ENCODE results near the gene MALSU1. TPM values are rescaled to one million over a fixed set of nuclear protein-coding genes. Genes with fewer than 3 reads are reported as not detected.
A peak's percentile ranks its signal among the peaks of the same experiment; 100 is the strongest.

The MALSU1 gene
- total RNA-seq, result 10 to 100 TPM; 28.1 to 38.8 (median 37.2) TPM
- long read RNA-seq, donor 1, transcript MALSU1-202 (4 exons, 3,044 nt), result major isoform, 16 of 16 reads
- long read RNA-seq, donor 1, partial matches to known transcripts, result 0 of 16 reads
- long read RNA-seq, donor 1, other reads (novel, unspliced or antisense), result 0 of 16 reads
- long read RNA-seq, donor 2, transcript MALSU1-202 (4 exons, 3,044 nt), result major isoform, 19 of 19 reads
- long read RNA-seq, donor 2, partial matches to known transcripts, result 0 of 19 reads
- long read RNA-seq, donor 2, other reads (novel, unspliced or antisense), result 0 of 19 reads

DNA sequence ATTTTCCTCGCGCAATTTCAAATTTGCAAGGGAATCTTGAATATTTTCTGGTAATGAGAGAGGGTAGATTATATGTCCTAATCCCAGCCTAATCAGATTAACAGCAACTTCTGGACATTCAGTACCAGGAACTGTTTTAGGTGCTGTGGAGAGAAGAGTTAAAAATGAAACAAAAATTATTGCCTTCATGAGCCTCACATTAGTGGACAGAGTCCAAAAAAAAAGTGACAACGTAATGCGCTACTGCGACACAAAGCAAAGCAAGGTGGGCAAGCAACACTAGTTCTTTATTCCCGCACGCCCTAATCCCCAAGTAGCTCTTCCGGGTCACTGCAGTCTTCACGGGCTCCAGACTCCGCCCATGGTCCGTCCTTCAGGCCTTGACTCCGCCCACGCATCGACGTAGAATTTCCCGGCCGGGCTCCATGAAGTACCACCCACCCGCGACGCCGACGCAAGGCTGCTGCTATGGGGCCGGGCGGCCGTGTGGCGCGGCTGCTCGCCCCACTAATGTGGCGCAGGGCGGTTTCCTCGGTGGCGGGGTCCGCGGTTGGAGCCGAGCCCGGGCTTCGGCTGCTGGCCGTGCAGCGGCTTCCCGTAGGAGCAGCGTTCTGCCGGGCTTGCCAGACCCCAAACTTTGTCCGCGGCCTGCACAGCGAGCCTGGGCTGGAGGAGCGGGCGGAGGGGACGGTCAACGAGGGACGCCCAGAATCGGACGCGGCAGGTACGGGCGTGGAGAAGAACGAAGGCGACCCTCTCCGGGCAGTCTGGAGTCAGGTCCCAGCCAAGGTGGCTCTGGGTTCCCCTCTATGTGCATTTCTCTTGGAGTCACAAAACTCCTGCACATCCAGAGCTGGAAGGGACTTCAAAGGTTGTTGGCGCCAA is at the start of gene MALSU1:
Gene MALSU1, plus strand, starts transcription at position 455 of the 885 bp plus-strand sequence. Its CDS starts 14 bp downstream, at position 469.
- DNase-seq (peak; percentile 97 to 99 (median 97)), ATAC-seq (peak; percentile 100)
- H3K4me1 ChIP-seq (ENCODE audit: low read depth), result peaks cover 12% of the 10 kb centered on the region
- TF ChIP-seq, protein P1, sequence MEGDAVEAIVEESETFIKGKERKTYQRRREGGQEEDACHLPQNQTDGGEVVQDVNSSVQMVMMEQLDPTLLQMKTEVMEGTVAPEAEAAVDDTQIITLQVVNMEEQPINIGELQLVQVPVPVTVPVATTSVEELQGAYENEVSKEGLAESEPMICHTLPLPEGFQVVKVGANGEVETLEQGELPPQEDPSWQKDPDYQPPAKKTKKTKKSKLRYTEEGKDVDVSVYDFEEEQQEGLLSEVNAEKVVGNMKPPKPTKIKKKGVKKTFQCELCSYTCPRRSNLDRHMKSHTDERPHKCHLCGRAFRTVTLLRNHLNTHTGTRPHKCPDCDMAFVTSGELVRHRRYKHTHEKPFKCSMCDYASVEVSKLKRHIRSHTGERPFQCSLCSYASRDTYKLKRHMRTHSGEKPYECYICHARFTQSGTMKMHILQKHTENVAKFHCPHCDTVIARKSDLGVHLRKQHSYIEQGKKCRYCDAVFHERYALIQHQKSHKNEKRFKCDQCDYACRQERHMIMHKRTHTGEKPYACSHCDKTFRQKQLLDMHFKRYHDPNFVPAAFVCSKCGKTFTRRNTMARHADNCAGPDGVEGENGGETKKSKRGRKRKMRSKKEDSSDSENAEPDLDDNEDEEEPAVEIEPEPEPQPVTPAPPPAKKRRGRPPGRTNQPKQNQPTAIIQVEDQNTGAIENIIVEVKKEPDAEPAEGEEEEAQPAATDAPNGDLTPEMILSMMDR (IDR thresholded peaks at IDR 0.05), result no peak
- no peaks in the 10 kb centered on the region for H3K9me3 ChIP-seq
- H3K36me3 ChIP-seq (ENCODE audit: low read depth), result no peaks in the 10 kb centered on the region
- intact Hi-C loops (cut with DNase I, micrococcal nuclease), result no loop called here
- H3K4me3 ChIP-seq, result peak within 1 kb of the TSS; percentile 42

DNA sequence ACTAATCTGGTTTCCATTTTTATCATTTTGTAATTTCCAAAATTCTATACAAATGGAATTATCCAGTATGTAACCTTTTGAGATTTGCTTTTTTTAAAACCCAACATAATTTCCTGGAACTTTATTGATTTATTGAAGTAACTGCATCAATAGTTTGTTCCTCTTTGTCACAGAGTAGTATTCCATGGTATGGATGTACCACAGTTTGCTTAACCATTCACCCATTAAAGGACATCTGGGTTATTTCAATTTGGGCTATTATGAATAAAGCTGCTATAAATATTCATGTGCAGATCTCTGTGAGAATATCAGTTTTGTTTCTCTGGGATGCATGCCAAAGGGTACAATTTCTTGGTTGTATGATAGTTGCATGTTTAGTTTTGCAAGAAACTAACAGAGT is 49.7 kb upstream of the MALSU1 start:
- TF ChIP-seq, protein P1 (IDR thresholded peaks at IDR 0.05), result no peak
- Histone ChIP-seq H3K9me3 (no peaks in the 10 kb centered on the region), H3K4me1 (ENCODE audit: low read depth) (no peaks in the 10 kb centered on the region), H3K36me3 (ENCODE audit: low read depth) (no peaks in the 10 kb centered on the region), H3K4me3 (no peak overlapping the region)
- DNase-seq (no peak), ATAC-seq (no peak)
- intact Hi-C loops (cut with DNase I, micrococcal nuclease), result no loop called here

DNA sequence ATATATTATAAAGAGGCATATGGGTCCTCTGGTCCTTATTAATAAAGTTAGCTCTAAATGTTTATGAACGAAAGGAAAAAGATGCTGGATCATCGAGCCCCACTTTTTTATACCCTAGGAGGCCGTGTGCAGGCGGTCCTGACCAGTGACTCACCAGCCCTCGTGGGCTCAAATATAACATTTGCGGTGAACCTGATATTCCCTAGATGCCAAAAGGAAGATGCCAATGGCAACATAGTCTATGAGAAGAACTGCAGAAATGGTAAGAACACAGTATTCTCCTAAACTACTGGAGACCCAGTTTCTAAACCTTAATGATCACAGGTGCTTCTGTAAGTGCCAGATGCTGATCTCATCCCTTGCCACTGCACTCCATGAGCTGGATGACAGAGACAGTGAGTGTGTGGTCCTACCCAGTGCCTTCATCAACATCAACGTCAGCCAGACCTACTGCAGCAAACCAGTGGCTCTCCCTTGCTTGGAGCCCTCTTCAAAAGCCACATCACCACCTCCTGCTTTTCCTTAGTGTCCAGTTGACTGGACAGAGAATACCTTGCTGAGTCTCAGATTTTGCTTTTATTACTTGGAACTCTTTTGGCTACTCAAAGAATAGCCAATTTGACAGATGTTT is 45.0 kb upstream of the MALSU1 start:
- Histone ChIP-seq H3K36me3 (ENCODE audit: low read depth) (no peaks in the 10 kb centered on the region), H3K9me3 (no peaks in the 10 kb centered on the region), H3K4me1 (ENCODE audit: low read depth) (no peaks in the 10 kb centered on the region), H3K4me3 (no peak overlapping the region)
- intact Hi-C loops (cut with DNase I, micrococcal nuclease), result no loop called here
- DNase-seq, result no peak
- ATAC-seq, result no peak
- TF ChIP-seq, protein P1 (IDR thresholded peaks at IDR 0.05), result no peak

DNA sequence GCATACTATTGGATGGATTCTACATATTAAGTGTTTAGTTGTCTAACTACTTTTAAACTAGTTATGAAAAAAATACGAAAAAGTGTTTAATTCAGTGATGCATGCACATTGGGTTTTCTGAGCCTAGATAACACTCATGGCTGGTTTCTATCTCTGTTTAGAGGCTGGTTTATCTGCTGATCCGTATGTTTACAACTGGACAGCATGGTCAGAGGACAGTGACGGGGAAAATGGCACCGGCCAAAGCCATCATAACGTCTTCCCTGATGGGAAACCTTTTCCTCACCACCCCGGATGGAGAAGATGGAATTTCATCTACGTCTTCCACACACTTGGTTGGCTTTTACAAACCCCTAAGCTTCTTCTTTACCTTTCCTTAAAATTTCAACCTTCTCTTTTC is 42.4 kb upstream of the MALSU1 start:
- intact Hi-C loops (cut with DNase I, micrococcal nuclease), result no loop called here
- Histone ChIP-seq H3K36me3 (ENCODE audit: low read depth) (no peaks in the 10 kb centered on the region), H3K9me3 (no peaks in the 10 kb centered on the region), H3K4me3 (no peak overlapping the region), H3K4me1 (ENCODE audit: low read depth) (no peaks in the 10 kb centered on the region)
- DNase-seq (no peak), ATAC-seq (no peak)
- TF ChIP-seq, protein P1 (IDR thresholded peaks at IDR 0.05), result no peak

- no peak overlapping the region for H3K4me3 ChIP-seq
- DNase-seq, result no peak
- peaks cover 4% of the 10 kb centered on the region for H3K4me1 ChIP-seq (ENCODE audit: low read depth)
- TF ChIP-seq, protein P1 (IDR thresholded peaks at IDR 0.05), result no peak
- no peaks in the 10 kb centered on the region for H3K9me3 ChIP-seq
- no peaks in the 10 kb centered on the region for H3K36me3 ChIP-seq (ENCODE audit: low read depth)
- ATAC-seq, result no peak
- intact Hi-C loops (cut with DNase I, micrococcal nuclease), result no loop called here
Measured at GRCh38 chr7:23260371-23260770, 38.8 kb upstream of the MALSU1 start.

Data from mucosa of descending colon (tissue), 3 donors.